K562 (cell line): ENCODE results near the gene DYRK1A. TPM values are rescaled to one million over a fixed set of nuclear protein-coding genes. Genes with fewer than 3 reads are reported as not detected.
A peak's percentile ranks its signal among the peaks of the same experiment; 100 is the strongest.

ENCODE experiments used
- ATAC-seq: fragments of 200-7000 bp; cut with Tn5 transposase; 3 replicates; pipeline ENCODE4 v1.9.1; 2020; ENCODE audit warnings: moderate library complexity
- BruUV-seq: library from RNA; stranded (reverse); fragments of 400-500 nt; replicated peaks from 2 replicates; lab custom pipeline; 2021; lab: Mats Ljungman, UMichigan
- CTCF ChIA-PET: fragments of 300-600 bp; formaldehyde crosslinking; extraction: SDS; loops from one replicate; lab custom pipeline; 2021; ENCODE audit warnings: low intra/inter-chr PET ratio; lab: Yijun Ruan, JAX
- POLR2A ChIA-PET: fragments of 300-600, 350-650 bp; sonication (Branson Sonifier 250); formaldehyde crosslinking; extraction: SDS; loops from one replicate; lab custom pipeline; 2021; ENCODE audit warnings: antibody characterized with exemption, inconsistent platforms; lab: Yijun Ruan, JAX
- DNase-seq, 4 experiments: peaks; one replicate each; pipeline versions ENCODE4 v3.0.0 to v3.0.0-alpha.2; 2011 to 2018; ENCODE audit warnings: low spot score in 3 of 4, mixed read lengths in 3 of 4; ENCODE audit errors: extremely low read depth in 1 of 4
- FAIRE-seq: peaks from 2 replicates; lab custom pipeline; 2011; peaks lifted over from hg19 to GRCh38; lab: Jason Lieb, UNC
- H2AFZ ChIP-seq: 2 replicates; pipeline ENCODE4 v1.6.0; 2011; ENCODE audit warnings: low read depth, low read length, control low read depth, inconsistent platforms
- H3K27ac ChIP-seq: fragments of 200-600 bp; 3 replicates; pipeline ENCODE4 v1.8.0; 2011; ENCODE audit warnings: low read depth, mild to moderate bottlenecking, control low read depth, inconsistent platforms, low read length, moderate library complexity, mixed read lengths; ENCODE audit errors: extremely low read depth
- H3K27me3 ChIP-seq, 2 experiments: fragments of 300-600 bp in 1 of 2; 2 replicates in 1 of 2; 3 replicates in 1 of 2; pipeline versions ENCODE4 v1.6.0 to v1.8.0; 2011; ENCODE audit warnings: inconsistent platforms in 2 of 2, low read length in 2 of 2, mild to moderate bottlenecking in 1 of 2, mixed read lengths in 1 of 2, moderate library complexity in 1 of 2; ENCODE audit not compliant: control insufficient read depth in 2 of 2, insufficient read depth in 2 of 2
- H3K36me3 ChIP-seq: fragments of 300-600 bp; 3 replicates; pipeline ENCODE4 v1.8.0; 2011; ENCODE audit warnings: mild to moderate bottlenecking, low read length, inconsistent platforms; ENCODE audit not compliant: control insufficient read depth, insufficient read depth
- H3K4me1 ChIP-seq, 2 experiments: fragments of 200-600 bp in 1 of 2; replicated peaks in 1 of 2; 2 replicates in 1 of 2; 3 replicates in 1 of 2; pipeline versions ENCODE4 v1.5.1 to v1.8.0; 2011; ENCODE audit warnings: inconsistent platforms in 2 of 2, low read length in 2 of 2, mild to moderate bottlenecking in 1 of 2, mixed read lengths in 1 of 2, moderate library complexity in 1 of 2; ENCODE audit not compliant: control insufficient read depth in 2 of 2, insufficient read depth in 2 of 2
- H3K4me2 ChIP-seq: 2 replicates; pipeline ENCODE4 v1.6.1; 2011; ENCODE audit warnings: low read length, control low read depth, inconsistent platforms, mixed read lengths; ENCODE audit not compliant: insufficient read depth
- H3K4me3 ChIP-seq: fragments of 200-600 bp; sonication (generic), shearing (Covaris generic); 2 replicates; pipeline ENCODE4 v1.5.1; 2016; ENCODE audit warnings: control low read depth, inconsistent platforms
- H3K79me2 ChIP-seq: fragments of 200-600 bp; 3 replicates; pipeline ENCODE4 v1.8.0; 2011; ENCODE audit warnings: low read length, inconsistent platforms; ENCODE audit not compliant: control insufficient read depth, insufficient read depth
- H3K9ac ChIP-seq, 2 experiments: 2 replicates each; pipeline versions ENCODE4 v1.6.0 to v1.6.1; 2011; ENCODE audit warnings: low read depth in 2 of 2, low read length in 2 of 2, control low read depth in 1 of 2, inconsistent platforms in 1 of 2, mild to moderate bottlenecking in 1 of 2, mixed read lengths in 1 of 2; ENCODE audit not compliant: insufficient read depth in 1 of 2
- H3K9me1 ChIP-seq: one replicate; pipeline ENCODE4 v1.6.0; 2011; ENCODE audit warnings: inconsistent platforms, mild to moderate bottlenecking, low read length, moderate library complexity; ENCODE audit not compliant: control insufficient read depth, insufficient read depth
- H3K9me3 ChIP-seq: replicated peaks from 2 replicates; pipeline ENCODE4 v1.5.1; 2011; ENCODE audit warnings: low read depth, low read length, inconsistent platforms; ENCODE audit not compliant: control insufficient read depth, insufficient read depth
- H4K20me1 ChIP-seq: replicated peaks from 2 replicates; pipeline ENCODE4 v1.6.1; 2011; ENCODE audit warnings: low read length, inconsistent platforms, mixed read lengths; ENCODE audit not compliant: control insufficient read depth, insufficient read depth
- KAT7 ChIP-seq: sonication (generic); formaldehyde crosslinking; IDR thresholded peaks from 2 replicates; pipeline ENCODE4 v1.8.0; 2022; ENCODE audit warnings: missing genetic modification reagents, mild to moderate bottlenecking, borderline replicate concordance
- MEIS2 ChIP-seq: fragments of 450-650 bp; IDR thresholded peaks from 2 replicates; pipeline ENCODE4 v1.6.1; 2014; ENCODE audit warnings: mild to moderate bottlenecking; ENCODE audit not compliant: partially characterized antibody
- ZNF311 ChIP-seq: fragments of 250-450 bp; sonication (Bioruptor Pico); IDR thresholded peaks from 2 replicates; pipeline ENCODE4 v1.4.0; 2020; ENCODE audit warnings: mild to moderate bottlenecking, moderate library complexity
- ZNF398 ChIP-seq: fragments of 250-450 bp; sonication (Bioruptor Pico); IDR thresholded peaks from 2 replicates; pipeline ENCODE4 v1.8.0; 2021; ENCODE audit warnings: moderate library complexity, mild to moderate bottlenecking, inconsistent platforms
- ZNF407 ChIP-seq: fragments of 450-650 bp; IDR thresholded peaks from 2 replicates; pipeline ENCODE4 v1.6.1; 2016; ENCODE audit warnings: low read depth
- WGBS: fragments of 100-300 bp; shearing (Covaris generic); methylation state at CpG from one replicate; pipeline ENCODE4 v1.1.6; 2016; ENCODE audit warnings: low coverage, mixed read lengths; ENCODE audit not compliant: insufficient coverage; ENCODE audit errors: missing lambda C conversion rate; 5-methylcytosine and 5-hydroxymethylcytosine counted together
- in situ Hi-C: fragments of 300-500 bp; cut with MboI; formaldehyde crosslinking; loops from 4 replicates; pipeline ENCODE4 v1.15.0; 2018; ENCODE audit warnings: inconsistent platforms, mixed read lengths
- intact Hi-C: fragments of 100-400 bp; cut with micrococcal nuclease; formaldehyde crosslinking; loops from 2 replicates; pipeline ENCODE4 v1.14.2; 2022
- polyA plus RNA-seq, 8 experiments: library from polyadenylated mRNA; depleted of rRNA in 4 of 8; stranded (reverse) in 5 of 8; unstranded in 3 of 8; fragments of >200 nt; fragmentation: Nextera tagmentation in 2 of 8; fragmentation: Illumina TruSeq in 1 of 8; extraction: Ambion mirVana in 2 of 8; extraction: Trizol in 1 of 8; gene quantifications; 2 replicates each; pipeline versions ENCODE4 v1.2.1 to v1.2.3, GENCODE V29; 2011 to 2014; ENCODE audit warnings: inconsistent platforms in 1 of 8, missing spikeins in 1 of 8
- total RNA-seq, 7 experiments: library from RNA; depleted of rRNA in 6 of 7; stranded (reverse); fragments of >200 nt in 6 of 7; fragmentation: Illumina TruSeq in 2 of 7; extraction: Trizol in 2 of 7; gene quantifications; 2 replicates each; pipeline versions ENCODE4 v1.2.1 to v1.2.3, GENCODE V29; 2011 to 2021; ENCODE audit warnings: low replicate concordance in 1 of 7
- TF ChIP-seq, protein P1 (sequence below): fragments of 450-650 bp; IDR thresholded peaks from 2 replicates; pipeline ENCODE4 v1.6.1; 2016

The DYRK1A gene
- total and polyA plus RNA-seq, 9 of the 15 experiments (the other 6 are each of a cell fraction or from before 2014, with no cell fraction given) = 3.7 to 64.8 (median 42.3) TPM

GRCh38 chr21:37458669-37459276 lies 92.2 kb downstream of the DYRK1A start:
- WGBS = 47% methylated on average over 7 of the region's 7 CpGs
- intact Hi-C loops = no loop called here
- Histone ChIP-seq H3K27ac (peak overlapping the region; percentile 9; the same call in 2 of the 3 replicates), H3K79me2 (peaks cover 99% of the 10 kb centered on the region), H3K4me2 (no peak overlapping the region; the same call in 1 of the 2 replicates), H3K36me3 (peaks cover 23% of the 10 kb centered on the region; the same call in 2 of the 3 replicates), H3K9me1 (no peaks in the 10 kb centered on the region), H3K9ac (no peak overlapping the region), H2AFZ (no peak overlapping the region), H3K4me3 (no peak overlapping the region), H4K20me1 (peaks cover 38% of the 10 kb centered on the region), H3K4me1 (peaks cover 15 to 54% of the 10 kb centered on the region in 2 experiments), H3K9me3 (no peaks in the 10 kb centered on the region), H3K27me3 (no peaks in the 10 kb centered on the region)
- POLR2A ChIA-PET = interaction anchor here (1.0 to 1.4 kb wide), 3 partner anchors 9 to 88 kb away, joined by 3 to 7 read pairs (median 6); no protein-coding TSS in a partner anchor
- in situ Hi-C loops = no loop called here
- BruUV-seq = no TSS peak
- no peak for DNase-seq
- peak; percentile 5; the same call in 1 of the 3 replicates for ATAC-seq
- CTCF ChIA-PET = no interaction called here
- no peak for FAIRE-seq
- TF ChIP-seq KAT7 (CRISPR knock-in tag) = no peak
- peak; percentile 82 for TF ChIP-seq MEIS2
- TF ChIP-seq, protein P1, sequence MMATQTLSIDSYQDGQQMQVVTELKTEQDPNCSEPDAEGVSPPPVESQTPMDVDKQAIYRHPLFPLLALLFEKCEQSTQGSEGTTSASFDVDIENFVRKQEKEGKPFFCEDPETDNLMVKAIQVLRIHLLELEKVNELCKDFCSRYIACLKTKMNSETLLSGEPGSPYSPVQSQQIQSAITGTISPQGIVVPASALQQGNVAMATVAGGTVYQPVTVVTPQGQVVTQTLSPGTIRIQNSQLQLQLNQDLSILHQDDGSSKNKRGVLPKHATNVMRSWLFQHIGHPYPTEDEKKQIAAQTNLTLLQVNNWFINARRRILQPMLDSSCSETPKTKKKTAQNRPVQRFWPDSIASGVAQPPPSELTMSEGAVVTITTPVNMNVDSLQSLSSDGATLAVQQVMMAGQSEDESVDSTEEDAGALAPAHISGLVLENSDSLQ = peak; percentile 64
- TF ChIP-seq ZNF398 = no peak
- no peak for TF ChIP-seq ZNF407
- no peak for TF ChIP-seq ZNF311 (CRISPR knock-in tag)
